Non-pigmented ciliary epithelial cell (primary cell): Measurements from ENCODE around the gene RNF5.
"Not testable (repeated sequence)": the region's sequence is repeated elsewhere in the genome, so short reads cannot be mapped to it uniquely, and the experiment has no call there.

Experiments used
- DNase-seq: peaks from one replicate; pipeline ENCODE4 v3.0.0-alpha.2; 2010; ENCODE audit warnings: low read depth

The RNF5 gene

GRCh38 chr6:32175711-32176475, 2.3 kb upstream of the RNF5 start, which contains the start of gene AGPAT1:
Gene AGPAT1 (minus strand): TSS chr6:32176084. CDS start chr6:32171496, 4,588 bp downstream.
- DNase-seq, result peak; percentile 91

DNA sequence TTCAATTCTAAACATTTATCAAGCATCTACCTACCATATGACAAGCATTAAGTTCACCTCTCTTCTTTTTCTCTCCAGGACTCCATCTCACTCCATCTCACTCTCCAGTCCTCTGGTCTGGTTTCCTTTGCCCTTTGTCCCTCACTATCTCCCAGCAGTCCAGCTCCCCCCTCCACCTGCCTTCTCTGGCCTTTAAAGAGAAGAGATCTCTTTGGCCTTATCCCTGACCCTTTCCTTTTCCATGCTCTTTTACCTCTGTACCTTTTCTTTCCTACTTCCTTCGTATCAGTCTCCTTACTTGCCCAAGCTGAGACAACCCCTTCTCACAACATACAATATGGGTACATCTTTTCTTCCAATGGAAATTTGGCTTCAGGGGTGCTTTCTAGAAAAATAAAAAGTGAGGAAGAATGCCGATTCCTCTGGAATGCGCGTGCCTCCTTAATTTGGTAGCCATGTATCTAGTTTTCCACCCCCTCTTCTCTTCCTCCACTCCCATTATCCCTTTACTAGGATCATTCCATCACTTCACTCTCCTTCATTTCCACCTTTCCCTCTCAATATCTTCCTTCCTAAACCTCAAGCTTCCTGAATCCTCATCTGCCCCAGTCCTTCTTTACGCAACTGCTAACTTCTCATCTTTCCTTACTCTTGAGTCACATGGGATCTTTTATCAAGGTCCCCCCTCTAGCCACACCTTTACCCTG, 1.6 kb upstream of the RNF5 start:
- DNase-seq, result no peak

GRCh38 chr6:32177183-32177787, 920 bp upstream of the RNF5 start:
- no peak for DNase-seq

DNA sequence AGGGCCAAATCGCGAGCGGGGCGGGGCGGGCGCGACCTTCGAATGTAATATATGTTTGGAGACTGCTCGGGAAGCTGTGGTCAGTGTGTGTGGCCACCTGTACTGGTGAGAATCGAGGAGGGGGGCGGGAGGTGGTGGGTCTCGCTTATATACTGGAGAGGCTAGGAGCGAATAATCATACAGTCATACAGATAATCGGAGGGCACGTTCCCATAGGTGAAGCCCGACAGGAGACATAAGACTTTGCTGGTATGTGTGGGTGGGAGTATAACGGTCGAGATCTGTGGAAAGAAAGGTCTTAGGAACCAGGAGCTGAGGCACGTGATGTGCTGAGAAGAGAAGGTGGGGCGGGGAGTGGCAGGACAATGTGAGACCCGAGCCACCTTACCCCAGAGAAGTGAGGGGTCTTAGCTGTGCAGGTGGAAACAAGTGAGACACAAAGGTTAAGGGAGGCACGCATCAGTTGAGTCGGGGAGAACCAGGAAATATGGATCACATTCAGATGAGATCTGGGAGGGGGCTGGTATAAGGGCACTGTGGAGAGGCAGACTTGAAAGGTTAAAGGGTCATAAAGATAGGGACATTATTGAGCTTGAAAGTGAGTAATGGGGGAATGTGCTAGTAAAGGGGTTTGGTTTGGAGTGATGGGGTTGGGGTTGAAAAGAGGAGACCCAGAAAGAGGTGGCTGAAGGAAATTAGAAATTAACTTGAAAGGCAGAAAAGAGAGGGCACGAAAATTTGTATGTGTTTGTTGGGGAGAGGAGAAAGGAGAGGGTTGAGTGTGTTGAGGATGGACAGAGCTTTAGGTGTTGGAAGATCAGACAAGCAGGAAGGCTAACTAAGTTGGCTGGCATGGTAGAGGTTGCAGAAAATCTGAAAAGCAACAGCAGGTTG, 589 bp downstream of the RNF5 start:
- DNase-seq, result no peak

DNA sequence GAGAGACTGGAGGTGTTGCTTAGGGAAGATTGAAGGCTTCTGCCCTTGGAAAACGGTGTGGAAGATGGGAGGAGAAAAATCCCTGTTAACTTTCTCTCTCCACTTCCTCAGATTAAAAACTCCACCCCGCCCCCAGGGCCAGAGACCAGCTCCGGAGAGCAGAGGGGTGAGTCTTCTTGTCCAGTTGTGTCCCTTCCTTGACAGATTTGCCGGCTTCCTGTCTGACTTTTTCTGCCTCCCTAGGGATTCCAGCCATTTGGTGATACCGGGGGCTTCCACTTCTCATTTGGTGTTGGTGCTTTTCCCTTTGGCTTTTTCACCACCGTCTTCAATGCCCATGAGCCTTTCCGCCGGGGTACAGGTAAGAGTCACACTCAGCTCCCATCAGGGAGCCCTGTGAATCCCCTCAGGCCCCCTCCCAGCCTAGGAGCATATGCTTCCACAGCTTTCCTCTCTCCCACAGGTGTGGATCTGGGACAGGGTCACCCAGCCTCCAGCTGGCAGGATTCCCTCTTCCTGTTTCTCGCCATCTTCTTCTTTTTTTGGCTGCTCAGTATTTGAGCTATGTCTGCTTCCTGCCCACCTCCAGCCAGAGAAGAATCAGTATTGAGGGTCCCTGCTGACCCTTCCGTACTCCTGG, 1.7 kb downstream of the RNF5 start:
- no peak for DNase-seq

DNA sequence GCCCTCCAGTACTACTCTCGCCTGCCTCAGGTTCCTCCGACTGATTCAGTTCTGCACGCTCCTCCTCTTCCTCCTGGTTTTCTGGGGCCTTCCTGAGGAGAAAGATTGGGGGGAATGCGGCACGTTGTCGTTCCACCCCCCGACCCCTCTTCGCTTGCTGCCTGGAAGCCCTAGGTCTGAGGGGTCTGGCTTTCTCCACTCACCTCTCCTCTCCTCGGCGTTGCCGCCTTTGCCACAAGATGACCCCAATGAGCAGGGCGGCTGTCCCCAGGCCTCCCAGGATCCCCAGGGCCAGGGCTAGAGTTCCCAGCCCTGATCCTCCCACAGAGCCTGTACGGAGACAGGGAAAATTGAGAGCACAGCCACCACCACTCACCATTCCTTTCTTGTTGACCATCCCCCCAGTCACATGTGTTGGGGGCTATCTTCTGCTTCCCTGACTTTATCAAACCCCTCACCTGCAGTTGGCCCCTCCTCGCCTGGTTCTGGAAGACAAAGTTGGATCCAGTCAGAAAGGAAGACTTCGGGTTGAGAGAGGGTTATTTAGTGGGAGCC, 3.0 kb downstream of the RNF5 start:
- no peak for DNase-seq

DNA sequence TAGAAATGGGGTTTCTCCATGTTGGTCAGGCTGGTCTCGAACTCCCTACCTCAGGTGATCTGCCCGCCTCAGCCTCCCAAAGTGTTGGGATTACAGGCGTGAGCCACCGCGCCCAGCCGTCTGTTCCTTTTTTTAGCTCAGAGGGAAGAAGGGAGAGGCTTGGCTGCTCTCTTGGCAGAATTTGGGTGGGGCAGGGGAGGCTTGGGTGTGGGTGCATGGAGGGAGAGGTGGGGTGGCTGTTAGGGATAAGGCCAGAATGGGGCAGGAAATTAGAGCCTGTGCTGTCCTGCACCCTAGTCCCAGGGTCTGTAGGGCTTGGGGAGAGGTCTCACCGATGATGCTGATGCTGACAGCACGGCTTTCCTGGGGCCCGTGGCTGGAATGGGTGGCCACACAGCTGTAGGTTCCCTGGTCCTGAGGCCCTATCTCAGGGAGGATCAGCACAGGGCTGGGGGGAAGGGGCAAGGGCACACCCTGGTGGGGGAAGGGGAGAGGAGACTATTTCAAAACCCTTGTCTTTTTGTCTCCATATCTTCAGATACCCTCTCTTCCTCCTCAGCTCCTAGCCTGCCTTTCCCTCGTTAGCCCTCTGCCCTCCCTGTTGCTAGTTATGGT, 3.8 kb downstream of the RNF5 start:
- DNase-seq, result no peak

- no peak for DNase-seq
Observed at GRCh38 chr6:32182555-32182981, 4.4 kb downstream of the RNF5 start.

DNA sequence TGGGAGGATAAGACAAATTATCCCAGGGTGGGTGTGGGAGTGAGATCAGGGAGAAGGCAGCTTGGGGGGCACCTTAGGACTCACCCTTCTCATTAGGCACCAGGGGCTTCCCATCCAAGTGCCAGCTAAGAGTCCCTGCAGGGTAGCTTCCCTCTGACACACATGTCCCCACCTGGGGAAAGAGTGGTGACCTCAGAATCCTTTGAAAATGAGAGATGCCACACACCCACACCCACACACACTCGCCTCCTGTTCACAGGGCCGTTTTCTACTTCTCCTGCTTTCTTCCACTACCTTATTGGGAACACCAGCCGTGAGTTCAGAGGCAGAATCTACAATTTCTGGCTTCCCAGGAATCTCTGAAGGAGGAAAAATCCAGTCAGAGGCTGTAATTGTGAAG, 4.8 kb downstream of the RNF5 start:
- no peak for DNase-seq

DNA sequence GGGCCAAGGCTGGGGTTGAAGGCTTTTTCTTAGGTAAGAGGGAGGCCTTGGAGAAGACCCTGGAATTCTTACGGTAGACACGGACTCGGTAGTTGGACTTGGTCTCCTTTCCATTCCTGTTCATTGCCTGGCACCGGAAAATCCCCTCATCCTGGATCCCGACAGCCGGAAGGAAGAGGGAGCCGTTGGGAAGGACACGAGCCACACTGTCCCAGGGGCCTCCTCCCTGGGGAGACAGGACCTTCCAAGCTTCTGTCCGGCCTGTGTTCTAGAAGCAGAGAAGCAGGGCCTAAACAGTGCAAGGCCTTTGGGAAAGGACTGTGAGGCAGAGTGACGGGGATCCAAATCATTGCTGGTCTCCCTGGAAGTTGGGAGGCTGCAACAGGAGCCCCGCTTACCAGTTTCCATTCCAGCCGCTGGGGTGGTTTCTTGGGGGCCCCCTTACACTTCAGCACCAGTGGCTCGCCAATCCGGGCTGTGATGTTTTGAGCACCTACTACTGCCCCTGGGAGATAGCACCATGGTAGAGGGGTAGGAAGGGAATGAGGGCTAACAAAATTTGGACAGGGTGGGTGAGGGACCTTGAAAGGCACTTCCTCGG, 5.4 kb downstream of the RNF5 start:
- no peak for DNase-seq

DNA sequence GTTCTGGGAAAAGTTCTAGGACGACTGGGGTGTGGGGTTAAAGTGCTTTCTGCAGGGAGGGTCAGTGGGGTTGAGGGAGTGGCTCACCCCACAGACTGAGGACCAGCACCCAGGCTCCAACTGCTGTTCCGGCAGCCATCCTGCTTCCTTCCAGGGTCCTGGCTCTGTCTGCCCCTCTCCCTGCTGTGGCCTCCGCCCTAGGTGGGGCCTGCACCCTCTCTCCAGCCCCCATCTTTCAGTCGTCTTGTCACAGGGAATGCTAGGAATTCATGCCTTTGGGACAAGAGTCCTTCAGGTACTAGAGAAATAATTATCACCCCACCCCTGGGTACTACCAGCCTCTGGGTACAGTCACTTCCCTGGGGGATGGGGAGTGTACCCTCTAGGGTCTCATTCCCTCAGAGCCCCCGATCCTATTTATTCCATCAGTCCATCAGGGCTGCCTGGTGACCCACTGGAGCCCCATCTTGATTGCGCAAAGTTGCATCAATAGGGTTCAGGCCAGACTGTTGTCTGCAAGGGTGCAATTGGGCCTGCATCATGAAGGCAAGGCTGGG, 6.0 kb downstream of the RNF5 start, which contains the start of gene AGER:
Gene AGER (minus strand): TSS at position 170 of the 557 bp plus-strand sequence. CDS start 31 bp downstream, at position 139.
- DNase-seq, result no peak

DNA sequence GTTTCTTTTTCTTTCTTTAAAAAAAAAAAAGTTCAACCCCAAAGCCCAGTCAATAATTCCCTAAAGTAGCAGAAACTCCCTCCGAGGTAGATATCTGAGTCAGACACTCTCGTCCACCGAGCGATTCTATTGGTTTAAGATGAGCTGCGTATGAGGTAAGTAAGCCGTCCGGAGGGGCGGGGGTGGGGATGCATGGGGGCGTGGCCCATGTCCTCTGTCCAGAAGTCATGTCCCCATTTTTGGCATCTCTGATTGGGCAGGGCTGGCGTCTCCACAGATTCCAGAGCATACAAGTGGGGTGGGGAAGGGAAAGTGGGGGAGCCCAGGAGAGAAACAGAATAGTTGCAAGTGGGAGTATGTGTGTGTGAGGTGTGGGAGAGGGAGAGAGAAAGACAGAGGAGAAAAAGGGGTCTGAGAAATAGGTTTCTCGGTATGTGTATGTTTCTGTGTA, 7.5 kb downstream of the RNF5 start:
- DNase-seq, result not testable (repeated sequence)

DNA sequence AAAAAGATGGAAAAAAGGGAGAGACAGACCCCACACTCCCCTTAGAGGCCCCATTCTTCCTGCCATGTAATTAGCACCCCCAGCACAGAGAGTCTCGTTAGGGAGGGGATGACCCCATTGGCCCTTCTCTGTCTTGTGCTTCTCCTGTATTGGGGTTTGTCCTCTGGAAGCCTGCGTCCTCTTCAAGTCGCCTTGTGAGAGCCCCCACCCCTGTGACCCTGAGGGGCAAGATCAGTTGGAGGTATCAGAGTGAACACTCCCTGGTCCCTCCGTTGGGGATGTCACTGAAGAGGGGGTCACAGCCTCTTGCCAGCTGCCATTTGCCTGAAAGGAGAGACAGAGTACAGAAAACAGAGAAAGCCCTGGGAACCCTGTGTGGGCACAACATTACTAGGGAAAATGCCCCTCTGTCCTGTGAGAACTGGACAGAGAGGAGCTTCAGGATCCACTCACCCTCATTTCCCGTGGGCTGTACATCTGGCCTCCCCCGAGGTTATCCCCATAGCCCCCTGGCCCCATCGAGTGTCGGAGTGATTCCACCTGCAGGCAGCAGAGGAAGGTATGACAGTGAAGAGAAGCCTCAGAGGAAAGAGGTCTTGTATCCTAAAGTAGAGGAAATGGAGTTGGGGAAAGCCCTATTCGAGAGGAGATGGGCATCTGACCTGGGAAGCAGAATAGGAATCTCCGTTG, 8.1 kb downstream of the RNF5 start:
- not testable (repeated sequence) for DNase-seq

DNA sequence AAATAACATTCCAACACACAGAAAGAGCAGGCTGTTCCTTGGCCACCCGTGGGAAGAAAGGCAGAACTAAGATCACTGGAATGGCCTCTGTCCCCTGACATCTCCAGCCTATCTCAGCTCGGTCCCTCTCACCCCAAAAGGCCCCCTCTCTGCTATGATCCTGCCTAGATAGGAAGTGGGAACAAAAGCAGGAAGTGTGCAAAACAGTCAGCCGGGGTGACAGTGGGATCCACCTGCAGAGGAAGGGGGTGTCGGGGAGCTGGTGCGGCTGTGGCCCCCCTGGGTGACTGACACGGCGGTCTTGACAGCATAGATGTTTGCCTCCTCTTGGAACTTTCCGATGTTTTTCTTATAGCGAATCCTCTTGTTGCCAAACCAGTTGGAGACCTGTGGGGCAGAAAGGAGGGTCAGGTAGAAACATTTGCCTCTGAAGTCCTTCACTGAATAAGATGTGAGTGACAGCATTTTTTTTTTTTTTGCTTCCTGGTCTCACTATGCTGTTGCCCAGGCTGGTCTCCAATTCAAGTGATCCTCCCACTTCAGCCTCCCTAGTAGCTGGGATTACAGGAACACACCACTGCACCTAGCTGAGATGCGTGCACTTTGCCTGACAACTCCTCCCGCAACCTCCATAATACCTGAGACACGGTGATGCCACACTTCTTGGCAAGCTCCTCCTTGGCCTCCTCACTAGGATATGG, 9.0 kb downstream of the RNF5 start:
- DNase-seq, result no peak

DNA sequence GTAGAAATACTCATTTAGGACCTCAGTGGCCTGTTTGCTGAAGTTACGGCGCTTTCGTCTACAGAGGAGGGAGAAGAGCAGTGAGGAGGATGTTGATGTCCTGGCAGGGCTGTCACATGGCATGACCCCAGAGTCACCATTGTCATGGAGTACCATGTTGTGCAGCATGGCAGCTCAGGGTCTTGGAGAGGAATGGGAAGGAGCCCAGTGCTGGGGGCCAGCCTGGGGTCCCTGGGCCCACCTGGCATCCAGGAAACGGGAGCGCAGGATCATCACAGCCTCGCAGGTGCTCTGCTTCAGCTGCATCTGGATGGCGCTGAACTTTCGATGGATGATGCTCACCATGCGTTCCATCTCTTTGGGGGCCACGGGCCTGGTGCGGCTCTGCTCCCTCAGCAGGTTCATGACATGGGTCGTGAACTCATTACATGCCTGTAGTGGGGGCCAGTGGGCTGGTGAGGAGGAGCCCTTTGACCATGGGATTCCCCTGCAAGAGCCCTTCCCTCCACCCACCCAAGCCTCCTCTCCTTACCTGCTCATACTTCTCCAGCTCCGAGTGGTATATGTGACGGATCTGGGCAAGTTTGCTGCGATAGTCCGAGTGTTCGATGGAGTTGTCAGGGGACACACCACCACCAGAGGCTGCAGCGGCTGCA, 9.6 kb downstream of the RNF5 start:
- not testable (repeated sequence) for DNase-seq

- DNase-seq, result no peak
Observed at GRCh38 chr6:32188381-32189068, 10.3 kb downstream of the RNF5 start.

GRCh38 chr6:32189069-32189741, 11.0 kb downstream of the RNF5 start:
- DNase-seq, result no peak
